Effector memory CD4-positive, alpha-beta T cell (primary cell): ENCODE results near the gene KIRREL1.
"Not testable (repeated sequence)": the region's sequence is repeated elsewhere in the genome, so short reads cannot be mapped to it uniquely, and the experiment has no call there.

Experiments
- DNase-seq, 3 donors: peaks; one replicate each; pipeline ENCODE4 v3.0.0-alpha.2; 2020
- H3K27ac ChIP-seq: 2 replicates; pipeline ENCODE4 v1.7.0; 2013; ENCODE audit warnings: mild to moderate bottlenecking, low read length, moderate library complexity; ENCODE audit not compliant: insufficient read depth, poor library complexity, severe bottlenecking
- H3K27me3 ChIP-seq: replicated peaks from 2 replicates; pipeline ENCODE4 v1.7.0; 2013; ENCODE audit warnings: mild to moderate bottlenecking, low read length; ENCODE audit not compliant: insufficient read depth, control insufficient read depth, poor library complexity, severe bottlenecking
- H3K36me3 ChIP-seq: 2 replicates; pipeline ENCODE4 v1.7.0; 2013; ENCODE audit warnings: mild to moderate bottlenecking, low read length, moderate library complexity; ENCODE audit not compliant: control insufficient read depth, insufficient read depth
- H3K4me1 ChIP-seq: 2 replicates; pipeline ENCODE4 v1.7.0; 2013; ENCODE audit warnings: low read length, mild to moderate bottlenecking; ENCODE audit not compliant: control insufficient read depth, insufficient read depth, poor library complexity, severe bottlenecking
- H3K4me3 ChIP-seq: 2 replicates; pipeline ENCODE4 v1.7.0; 2013; ENCODE audit warnings: low read length, low read depth, mild to moderate bottlenecking; ENCODE audit not compliant: insufficient read depth, poor library complexity, severe bottlenecking
- H3K9me3 ChIP-seq: 2 replicates; pipeline ENCODE4 v1.7.0; 2013; ENCODE audit warnings: mild to moderate bottlenecking, low read length, moderate library complexity; ENCODE audit not compliant: control insufficient read depth

The KIRREL1 gene

DNA sequence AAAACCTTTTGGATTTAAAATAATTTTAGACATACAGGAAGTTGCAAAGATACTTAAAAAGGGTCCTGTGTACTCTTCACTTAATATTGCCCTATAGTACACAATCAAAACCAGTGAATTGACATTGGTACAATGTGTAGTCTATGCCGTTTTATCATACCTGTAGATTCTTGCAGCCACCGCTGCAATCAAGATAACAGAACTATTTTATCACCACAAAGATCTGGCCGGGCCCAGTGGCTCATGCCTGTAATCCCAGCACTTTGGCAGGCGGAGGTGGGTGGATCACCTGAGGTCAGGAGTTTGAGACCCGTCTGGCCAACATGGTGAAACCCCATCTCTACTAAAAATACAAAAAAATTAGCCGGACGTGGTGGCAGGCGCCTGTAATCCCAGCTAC, 135.1 kb downstream of the KIRREL1 start:
- not testable (repeated sequence) for H3K27ac ChIP-seq, H3K4me3 ChIP-seq, H3K36me3 ChIP-seq, H3K27me3 ChIP-seq, H3K4me1 ChIP-seq, DNase-seq, H3K9me3 ChIP-seq

DNA sequence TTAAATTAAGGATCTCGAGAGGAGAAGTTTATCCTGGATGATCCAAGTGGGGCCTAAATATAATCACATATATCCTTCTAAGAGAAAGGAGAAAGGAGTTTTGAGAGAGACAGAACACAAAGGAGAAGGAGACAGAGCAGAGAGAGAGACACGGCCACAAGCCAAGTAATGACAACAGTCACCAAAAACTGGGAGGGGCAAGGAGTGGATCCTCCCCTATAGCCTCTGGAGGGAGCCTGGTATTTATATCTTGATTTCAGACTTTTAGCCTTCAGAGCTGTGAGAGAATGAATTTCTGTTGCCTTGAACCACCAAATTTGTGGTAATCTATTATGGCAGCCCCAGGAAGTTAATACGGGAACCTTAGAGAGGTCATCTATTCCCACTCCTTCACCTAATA, 137.8 kb downstream of the KIRREL1 start:
- Histone ChIP-seq H3K9me3 (no peaks in the 10 kb centered on the region), H3K4me1 (no peaks in the 10 kb centered on the region), H3K4me3 (no peak overlapping the region), H3K36me3 (no peaks in the 10 kb centered on the region), H3K27ac (no peak overlapping the region), H3K27me3 (no peaks in the 10 kb centered on the region)
- no peak for DNase-seq

DNA sequence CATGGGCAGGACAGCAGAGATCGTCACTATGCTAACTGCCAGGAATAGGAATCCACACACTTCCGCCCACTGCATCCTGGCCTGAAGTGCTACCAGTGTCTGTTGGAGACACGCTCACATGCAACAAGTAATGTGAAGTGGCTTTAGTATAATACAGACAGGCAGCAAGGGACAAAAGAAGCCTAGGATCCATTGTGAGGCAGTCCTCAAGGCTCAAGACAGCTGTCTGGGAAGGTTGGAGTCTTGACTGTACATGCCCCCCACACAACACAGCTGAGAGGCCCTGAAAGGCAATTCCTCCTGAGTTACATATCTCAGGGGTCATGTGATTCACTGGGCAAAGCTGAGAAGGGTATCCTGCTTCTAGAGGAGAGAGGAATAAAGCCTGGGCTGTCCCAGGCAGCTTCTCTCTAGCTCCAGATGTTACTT, 147.3 kb downstream of the KIRREL1 start:
- no peaks in the 10 kb centered on the region for H3K36me3 ChIP-seq
- no peaks in the 10 kb centered on the region for H3K9me3 ChIP-seq
- H3K27ac ChIP-seq, result no peak overlapping the region
- no peaks in the 10 kb centered on the region for H3K4me1 ChIP-seq
- H3K4me3 ChIP-seq, result no peak overlapping the region
- DNase-seq, result no peak
- H3K27me3 ChIP-seq, result no peaks in the 10 kb centered on the region

DNA sequence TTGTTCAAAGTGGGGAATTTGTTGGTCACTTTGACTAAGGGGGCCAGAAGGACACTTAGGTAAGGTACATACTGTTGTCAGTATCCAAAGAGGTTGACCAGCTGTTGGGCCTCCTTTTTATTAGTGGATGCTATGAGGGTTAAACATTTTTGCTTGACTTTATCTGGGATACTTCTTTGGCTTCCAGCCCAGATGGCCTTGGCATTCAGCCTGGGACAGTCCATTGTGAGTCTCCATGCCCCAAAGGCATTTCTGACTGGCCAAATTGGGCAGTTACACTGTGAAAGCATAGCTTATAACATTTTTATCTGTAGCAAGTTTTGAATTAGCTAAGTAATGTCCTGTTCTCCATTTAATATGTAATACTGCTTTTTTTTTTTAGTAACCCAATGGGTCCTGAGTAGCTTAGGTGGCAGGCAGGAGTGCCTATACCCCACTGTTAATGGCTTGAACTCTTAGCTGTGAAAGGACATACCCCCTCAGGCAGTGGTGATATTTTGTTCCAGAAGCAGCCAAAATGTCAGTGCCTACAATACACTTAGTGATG, 151.8 kb downstream of the KIRREL1 start:
- H3K27ac ChIP-seq, result no peak overlapping the region
- no peaks in the 10 kb centered on the region for H3K27me3 ChIP-seq
- no peak overlapping the region for H3K4me3 ChIP-seq
- no peaks in the 10 kb centered on the region for H3K9me3 ChIP-seq
- DNase-seq, result no peak
- peaks cover 3% of the 10 kb centered on the region for H3K4me1 ChIP-seq
- H3K36me3 ChIP-seq, result no peaks in the 10 kb centered on the region

DNA sequence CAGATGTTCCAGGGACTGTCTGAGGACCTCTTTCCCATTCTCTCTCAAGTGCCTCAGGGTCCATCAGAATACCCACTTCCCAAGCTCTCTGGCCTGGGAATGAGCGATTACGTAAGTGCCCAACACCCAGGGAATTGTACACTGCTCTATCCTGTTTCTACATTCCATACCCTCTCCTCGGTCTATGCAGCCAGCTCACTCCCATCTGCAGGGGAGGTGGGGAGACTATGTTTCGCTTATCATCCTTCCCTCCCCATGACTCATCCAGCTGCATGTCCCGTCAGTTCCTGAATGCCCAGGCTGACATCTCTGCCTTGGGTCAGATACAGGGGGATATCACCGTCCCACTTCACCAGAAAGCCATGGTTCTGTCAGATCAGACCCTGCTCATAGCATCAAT, 152.7 kb downstream of the KIRREL1 start:
- Histone ChIP-seq H3K27me3 (no peaks in the 10 kb centered on the region), H3K36me3 (no peaks in the 10 kb centered on the region), H3K9me3 (no peaks in the 10 kb centered on the region), H3K27ac (no peak overlapping the region), H3K4me3 (no peak overlapping the region), H3K4me1 (peaks cover 7% of the 10 kb centered on the region)
- DNase-seq, result no peak

DNA sequence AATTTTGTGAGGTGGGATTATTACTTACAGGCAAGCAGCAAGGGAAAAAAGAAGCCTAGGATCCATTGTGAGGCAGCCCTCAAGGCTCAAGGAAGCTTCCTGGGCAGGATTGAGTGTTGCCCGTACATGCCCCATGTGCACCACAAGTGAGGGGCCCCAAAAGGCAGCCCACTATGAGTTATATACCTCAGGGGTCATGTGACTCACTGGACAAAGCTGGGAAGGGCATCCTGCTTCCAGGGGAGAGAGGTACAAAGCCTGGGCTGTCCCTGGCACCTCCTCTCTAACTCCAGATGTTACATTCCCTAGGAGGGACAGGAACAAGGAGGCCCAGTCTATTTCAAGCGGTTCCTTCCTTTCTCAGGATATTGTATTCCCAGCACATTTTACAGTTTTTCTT, 153.3 kb downstream of the KIRREL1 start:
- no peak for DNase-seq
- Histone ChIP-seq H3K36me3 (no peaks in the 10 kb centered on the region), H3K4me1 (peaks cover 7% of the 10 kb centered on the region), H3K9me3 (no peaks in the 10 kb centered on the region), H3K27ac (no peak overlapping the region), H3K4me3 (no peak overlapping the region), H3K27me3 (no peaks in the 10 kb centered on the region)

DNA sequence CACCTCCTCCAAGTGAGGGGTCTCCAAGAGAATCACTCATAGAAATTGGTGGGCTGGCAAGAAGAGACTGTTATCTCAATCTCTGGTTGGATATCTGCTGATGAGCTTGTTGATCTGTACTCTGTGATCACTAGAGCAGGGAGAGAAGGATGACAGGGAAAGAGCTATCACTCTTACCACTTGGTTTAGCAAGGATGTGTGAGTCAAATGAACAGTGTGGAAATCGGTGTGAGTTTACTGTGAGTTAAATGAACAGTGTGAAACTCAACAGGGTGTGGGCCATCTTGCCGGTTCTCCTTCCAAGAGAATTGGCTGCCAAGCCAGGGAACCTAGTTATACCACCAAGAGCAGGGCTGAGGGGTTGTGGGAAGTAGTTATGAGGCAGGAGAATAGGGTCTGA, 154.0 kb downstream of the KIRREL1 start:
- H3K4me1 ChIP-seq, result peaks cover 7% of the 10 kb centered on the region
- H3K27me3 ChIP-seq, result no peaks in the 10 kb centered on the region
- H3K36me3 ChIP-seq, result no peaks in the 10 kb centered on the region
- H3K27ac ChIP-seq, result no peak overlapping the region
- no peak overlapping the region for H3K4me3 ChIP-seq
- no peaks in the 10 kb centered on the region for H3K9me3 ChIP-seq
- DNase-seq, result no peak

DNA sequence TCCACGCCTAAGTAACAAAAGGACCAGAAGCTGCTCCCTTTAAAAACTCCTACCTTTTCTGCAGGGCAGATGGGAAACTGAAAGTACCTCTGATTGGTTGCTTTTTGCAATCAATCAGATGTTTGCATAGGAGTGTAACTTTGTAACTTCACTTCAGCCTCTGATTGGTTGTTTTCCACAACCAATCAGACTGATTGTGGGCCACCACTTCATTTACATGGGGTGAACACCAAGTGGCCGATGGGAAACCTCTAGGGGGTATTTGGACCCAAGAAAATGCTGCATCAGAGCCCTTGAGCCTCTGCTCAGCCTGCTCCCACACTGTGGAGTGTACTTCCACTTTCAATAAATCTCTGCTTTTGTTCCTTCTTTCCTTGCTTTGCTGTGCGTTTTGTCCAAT, 154.4 kb downstream of the KIRREL1 start:
- no peak overlapping the region for H3K27ac ChIP-seq
- peaks cover 7% of the 10 kb centered on the region for H3K4me1 ChIP-seq
- H3K27me3 ChIP-seq, result no peaks in the 10 kb centered on the region
- H3K4me3 ChIP-seq, result no peak overlapping the region
- H3K9me3 ChIP-seq, result no peaks in the 10 kb centered on the region
- DNase-seq, result no peak
- no peaks in the 10 kb centered on the region for H3K36me3 ChIP-seq

DNA sequence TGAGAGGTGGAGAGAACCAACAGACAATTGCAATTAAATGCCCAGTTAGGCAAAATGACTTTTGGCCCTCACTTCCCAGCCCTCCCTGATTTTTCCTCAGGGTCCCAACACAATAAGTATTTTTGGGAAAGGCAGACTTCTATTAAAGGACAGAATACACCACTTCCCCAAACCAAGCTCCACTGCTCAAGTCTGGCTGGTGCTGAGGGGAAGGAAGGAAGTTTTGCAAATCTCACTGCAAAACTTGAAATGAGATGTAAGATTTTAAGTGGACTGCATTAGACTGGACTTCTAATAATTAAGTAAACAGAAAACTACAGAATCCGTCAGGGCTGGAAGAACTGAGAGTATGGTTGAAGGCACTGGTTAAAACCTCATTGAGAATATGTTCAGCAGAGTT, 155.0 kb downstream of the KIRREL1 start:
- peaks cover 7% of the 10 kb centered on the region for H3K4me1 ChIP-seq
- no peak overlapping the region for H3K27ac ChIP-seq
- H3K9me3 ChIP-seq, result no peaks in the 10 kb centered on the region
- no peaks in the 10 kb centered on the region for H3K36me3 ChIP-seq
- no peaks in the 10 kb centered on the region for H3K27me3 ChIP-seq
- H3K4me3 ChIP-seq, result no peak overlapping the region
- DNase-seq, result no peak

DNA sequence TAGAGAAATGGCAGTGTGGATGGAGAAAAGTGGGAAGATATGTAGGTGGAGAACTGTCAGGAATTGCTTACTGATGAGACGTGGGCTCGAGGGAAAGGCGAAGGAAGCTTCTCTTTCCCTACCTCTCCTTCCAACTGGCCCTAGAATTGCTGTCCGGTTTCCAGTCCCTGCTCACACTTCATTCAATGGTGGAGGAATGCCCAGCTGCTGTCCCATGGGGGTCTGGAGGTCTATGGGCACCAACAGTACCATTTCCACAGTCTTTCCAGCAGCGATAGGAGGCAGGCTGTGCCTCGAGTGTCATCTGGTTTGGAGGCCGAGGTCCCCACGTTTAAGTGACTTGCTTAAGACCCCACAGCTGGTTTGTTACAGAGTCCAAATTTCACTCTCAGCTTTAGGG, 155.7 kb downstream of the KIRREL1 start:
- Histone ChIP-seq H3K36me3 (no peaks in the 10 kb centered on the region), H3K9me3 (no peaks in the 10 kb centered on the region), H3K4me3 (peak overlapping the region; percentile 68), H3K27me3 (no peaks in the 10 kb centered on the region), H3K4me1 (peaks cover 7% of the 10 kb centered on the region), H3K27ac (no peak overlapping the region)
- no peak for DNase-seq
